ENCODE data around the gene HBA2.
"Not testable (repeated sequence)": the region's sequence is repeated elsewhere in the genome, so short reads cannot be mapped to it uniquely, and the experiment has no call there.

HBA2 gene

DNA sequence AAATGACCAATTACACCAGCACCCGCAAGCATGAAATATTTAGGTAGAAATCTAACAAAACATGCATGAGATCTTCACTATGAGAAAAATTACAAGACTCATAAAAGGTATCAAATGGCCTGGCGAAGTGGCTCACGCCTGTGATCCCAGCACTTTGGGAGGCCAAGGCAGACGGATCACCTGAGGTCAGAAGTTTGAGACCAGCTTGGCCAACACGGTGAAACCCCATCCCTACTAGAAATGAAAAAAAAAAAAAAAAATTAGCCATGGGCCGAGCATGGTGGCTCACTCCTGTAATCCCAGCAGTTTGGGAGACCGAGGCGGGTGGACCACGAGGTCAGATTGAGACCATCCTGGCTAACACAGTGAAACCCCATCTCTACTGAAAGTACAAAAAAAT lies 31.4 kb downstream of the HBA2 start:
- DNase-seq = not testable (repeated sequence)

DNA sequence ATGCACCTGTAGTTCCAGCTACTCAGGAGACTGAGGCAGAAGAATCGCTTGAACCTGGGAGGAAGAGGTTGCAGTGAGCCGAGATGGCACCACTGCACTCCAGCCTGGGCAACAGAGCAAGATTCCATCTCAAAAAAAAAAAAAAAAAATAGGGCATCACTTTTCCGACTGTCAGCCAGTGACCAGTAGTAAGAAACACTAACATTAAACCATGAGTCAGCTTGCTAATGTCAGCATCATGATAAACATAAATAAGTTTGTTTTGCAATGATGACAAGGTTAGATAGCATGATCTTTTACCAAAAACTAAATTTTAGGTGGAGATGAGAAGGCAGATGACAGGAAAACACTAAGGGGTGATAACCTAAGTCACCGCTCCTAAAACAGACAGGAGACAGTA lies 36.7 kb downstream of the HBA2 start:
- DNase-seq = not testable (repeated sequence)

DNA sequence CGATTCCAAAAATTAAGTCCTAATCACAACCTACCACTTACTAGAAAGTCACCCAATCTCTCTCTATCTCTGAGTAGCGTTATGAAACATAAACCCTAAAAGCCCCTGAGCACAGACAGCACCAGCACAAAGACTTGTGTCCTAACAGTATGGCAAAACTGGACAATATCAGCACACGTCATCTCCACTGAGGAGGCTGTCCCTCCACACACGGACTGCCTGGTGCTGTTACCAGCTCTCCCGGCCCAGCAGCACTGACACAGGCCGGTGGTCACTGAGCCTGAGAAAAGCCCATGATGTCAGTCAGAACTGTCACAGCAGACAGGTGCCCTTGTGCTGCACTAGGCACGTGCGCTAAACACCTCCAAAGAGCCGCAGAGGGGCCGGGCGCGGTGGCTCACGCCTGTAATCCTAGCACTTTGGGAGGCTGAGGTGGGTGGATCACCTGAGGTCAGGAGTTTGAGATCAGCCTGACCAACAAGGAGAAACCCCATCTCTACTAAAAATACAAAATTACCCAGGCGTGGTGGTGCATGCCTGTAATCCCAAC lies 39.0 kb downstream of the HBA2 start:
- DNase-seq = not testable (repeated sequence)

DNA sequence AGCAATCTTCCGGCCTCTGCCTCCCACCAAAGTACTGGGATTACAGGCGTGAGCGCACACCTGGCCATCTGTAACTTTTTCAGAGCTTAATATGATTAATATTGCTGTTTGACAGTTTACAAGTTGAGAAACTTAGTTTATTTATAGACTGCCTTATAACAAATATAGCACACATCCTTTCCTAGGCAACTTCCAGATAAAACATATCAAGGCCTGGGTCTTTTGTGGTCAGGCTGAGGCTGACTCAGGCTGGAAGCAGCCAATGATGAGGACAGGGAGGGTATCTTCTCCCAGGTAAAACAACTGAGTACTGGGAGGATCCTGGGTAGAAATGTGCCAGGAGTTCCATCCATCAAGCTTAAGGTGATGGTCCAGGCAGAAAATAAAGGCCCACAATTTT lies 40.3 kb downstream of the HBA2 start:
- DNase-seq = no peak

DNA sequence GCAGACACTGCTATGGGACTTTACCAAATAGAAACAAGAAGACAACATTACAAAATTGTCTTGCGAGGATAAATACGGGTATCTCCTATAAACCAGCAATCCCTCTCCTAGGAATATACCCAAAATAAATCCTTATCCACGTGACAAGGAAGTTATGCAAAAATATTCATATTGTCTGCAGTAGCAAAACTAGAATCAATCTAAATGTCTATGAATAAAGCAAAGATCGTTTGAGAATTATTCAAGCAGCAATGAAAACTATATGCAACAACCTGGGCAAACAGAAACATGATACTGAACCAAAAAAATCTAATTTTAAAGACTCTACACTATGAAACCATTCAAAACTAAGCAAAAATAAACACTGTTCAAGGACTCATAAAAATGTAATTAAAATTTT lies 47.3 kb downstream of the HBA2 start:
- DNase-seq = no peak

Measured in stimulated activated CD4-positive, alpha-beta T cell treated with anti-CD3 and anti-CD28 coated beads, Interleukin-2, amount 100 ng/mL, for 24 hours (primary cell).